NCI-H128 (cell line): Measurements from ENCODE around the gene PPP6R3.
A peak's percentile ranks its signal among the peaks of the same experiment; 100 is the strongest.

Source experiments
- DNase-seq: peaks from one replicate; lab custom pipeline; 2025; ENCODE audit not compliant: unreplicated experiment; lab: John Stamatoyannopoulos, UW

Gene PPP6R3

DNA sequence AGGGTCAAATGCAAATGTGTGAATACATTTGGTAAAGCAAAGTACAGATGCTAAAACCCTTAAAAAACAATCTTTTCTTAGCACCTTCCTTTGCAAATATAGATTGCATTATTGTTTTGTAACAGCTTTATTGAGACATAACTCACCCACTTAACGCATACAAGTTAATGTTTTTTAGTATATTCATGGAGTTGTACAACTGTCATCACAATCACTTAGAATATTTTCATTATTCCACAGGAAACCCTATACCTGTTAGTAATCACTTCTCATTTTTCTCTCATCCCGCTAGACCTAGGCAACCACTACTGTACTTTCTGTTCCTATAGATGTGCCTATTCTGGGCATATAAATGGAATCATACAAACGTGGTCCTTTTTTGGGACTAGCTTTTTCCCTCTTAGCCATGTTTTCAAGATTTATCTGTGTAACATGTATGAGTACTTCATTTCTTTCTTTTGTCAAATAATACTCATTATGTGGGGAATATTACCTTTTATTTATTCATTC lies 34.7 kb downstream of the PPP6R3 start:
- DNase-seq = no peak

DNA sequence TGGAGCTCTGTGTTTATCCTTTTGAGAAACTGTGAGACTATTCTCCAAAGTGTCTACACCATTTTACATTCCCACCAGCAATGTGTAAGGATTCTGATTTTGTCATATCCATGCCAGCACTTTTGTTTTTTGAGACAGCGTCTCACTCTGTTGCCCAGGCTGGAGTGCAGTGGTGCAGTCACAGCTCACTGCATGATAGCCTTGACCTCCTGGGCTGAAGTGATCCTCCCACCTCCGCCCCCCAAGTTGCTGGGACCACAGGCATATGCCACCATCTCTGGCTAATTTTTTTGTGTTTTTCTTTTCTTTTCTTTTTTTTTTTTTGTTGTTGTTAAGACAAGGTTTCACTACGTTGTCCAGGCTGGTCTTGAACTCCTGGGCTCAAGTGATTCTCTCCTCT lies 35.3 kb downstream of the PPP6R3 start:
- no peak for DNase-seq

DNA sequence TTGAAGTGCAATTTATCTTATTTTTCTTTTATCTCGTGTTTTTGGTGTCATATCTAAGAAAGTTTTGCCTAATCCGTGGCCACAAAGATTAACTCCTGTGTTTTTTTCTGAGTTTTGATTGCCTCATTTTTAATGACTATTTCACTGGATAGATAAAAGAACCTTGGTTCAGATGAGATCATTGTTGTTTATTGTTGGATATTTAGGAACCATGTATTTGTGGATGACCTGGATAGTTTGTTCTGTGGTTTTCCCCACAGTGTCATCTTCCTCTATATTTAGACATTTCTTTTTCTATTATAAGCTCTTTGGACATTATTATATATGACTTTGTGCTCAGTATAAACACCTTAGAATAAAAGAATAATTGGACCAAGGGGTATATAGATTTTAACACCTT lies 37.2 kb downstream of the PPP6R3 start:
- no peak for DNase-seq

DNA sequence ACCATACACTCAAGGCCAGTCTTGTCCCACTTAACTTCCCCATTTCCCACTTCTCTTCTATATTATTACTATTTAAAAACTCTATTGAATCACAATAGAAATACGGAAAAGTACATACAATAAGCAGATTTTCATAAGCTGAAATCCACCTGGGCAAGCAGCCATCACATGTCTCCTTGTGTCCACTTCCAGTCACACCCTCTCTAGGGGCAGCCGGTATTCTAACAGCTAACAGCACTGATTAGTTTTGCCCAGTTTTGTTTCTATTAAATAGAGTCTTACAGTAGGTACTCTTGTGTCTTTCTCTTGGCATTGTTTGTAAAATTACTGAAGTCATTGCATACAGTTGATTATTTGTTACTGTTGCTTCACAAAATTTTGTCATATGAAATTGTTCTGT lies 37.8 kb downstream of the PPP6R3 start:
- no peak for DNase-seq

DNA sequence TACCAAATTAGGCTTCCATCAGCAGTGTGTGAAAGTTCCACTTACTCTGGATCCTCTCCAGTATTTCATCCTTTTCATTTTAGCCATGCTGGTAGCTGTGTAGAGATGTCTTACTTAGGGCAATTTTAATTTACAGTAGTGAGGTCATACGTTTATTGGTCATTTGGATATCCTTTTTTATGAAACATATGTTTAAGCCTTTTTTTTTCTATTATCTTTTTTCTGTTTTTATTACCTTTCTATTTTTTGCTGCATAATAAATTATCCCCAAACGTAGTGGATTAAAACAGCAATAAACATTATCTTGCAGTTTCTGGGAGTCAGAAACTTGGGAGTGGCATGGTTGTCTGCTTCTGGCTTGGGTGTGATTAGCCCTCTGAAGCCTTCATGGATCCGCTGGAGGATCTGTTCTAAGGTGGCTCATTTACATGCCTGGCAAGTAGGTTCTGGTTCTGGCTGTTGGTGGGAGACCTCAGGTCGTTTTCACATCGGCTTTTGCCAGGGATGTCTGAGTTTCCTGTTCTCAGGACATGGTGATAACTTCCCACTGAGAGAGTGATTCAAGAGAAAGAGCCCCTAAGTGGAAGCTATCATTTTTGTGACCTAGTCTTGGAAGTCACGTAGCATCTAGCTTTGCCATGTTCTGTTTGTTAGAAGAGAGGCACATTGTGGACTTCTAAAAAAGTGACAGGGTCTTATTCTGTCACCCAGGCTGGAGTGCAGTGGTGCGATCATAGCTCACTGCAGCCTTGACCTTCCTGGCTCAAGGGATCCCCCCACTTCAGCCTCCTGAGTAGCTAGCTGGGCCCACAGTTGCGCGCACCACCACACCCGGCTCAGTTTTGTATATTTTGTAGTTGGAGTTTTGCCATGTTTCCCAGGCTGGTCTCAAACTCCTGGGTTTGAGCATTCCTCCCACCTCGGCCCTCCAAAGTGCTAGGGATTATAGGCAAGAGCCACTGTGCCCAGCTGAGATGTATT lies 38.6 kb downstream of the PPP6R3 start:
- DNase-seq = no peak

DNA sequence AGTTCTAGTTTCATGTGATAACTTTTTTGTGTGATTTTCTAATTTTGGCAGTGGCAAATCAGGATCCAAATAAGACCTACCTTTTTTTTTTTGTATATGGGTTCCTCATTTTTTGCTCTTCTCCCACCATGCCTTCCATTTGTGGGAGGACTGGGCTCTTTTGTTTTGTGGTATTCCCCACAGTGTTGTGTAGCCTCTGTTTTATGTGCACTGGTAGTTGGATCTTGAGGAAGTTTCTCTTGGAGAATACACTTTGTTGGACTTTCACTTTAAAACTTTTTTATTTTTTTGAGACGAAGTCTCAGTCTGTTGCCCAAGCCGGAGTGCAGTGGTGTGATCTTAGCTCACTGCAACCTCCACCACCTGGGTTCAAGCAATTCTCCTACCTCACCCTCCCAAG lies 39.7 kb downstream of the PPP6R3 start:
- no peak for DNase-seq

DNA sequence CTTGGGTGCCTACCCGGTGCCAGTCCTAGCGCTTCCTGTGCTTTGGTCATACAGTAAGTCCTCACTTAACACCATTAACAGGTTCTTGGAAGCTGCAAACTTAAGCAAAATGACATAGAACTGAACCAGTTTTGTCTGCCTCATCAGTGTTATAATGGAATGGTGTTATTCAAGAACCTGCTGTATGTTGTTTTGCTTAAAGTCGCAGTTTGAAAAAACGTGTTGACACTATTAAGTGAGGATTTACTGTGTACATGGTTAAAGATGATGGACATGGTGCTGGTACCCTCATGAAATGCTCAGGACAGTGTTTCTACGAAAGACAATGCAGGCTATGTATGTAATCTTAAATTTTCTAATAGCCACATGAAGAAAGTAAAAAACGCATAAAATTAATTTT lies 41.3 kb downstream of the PPP6R3 start:
- no peak for DNase-seq

DNA sequence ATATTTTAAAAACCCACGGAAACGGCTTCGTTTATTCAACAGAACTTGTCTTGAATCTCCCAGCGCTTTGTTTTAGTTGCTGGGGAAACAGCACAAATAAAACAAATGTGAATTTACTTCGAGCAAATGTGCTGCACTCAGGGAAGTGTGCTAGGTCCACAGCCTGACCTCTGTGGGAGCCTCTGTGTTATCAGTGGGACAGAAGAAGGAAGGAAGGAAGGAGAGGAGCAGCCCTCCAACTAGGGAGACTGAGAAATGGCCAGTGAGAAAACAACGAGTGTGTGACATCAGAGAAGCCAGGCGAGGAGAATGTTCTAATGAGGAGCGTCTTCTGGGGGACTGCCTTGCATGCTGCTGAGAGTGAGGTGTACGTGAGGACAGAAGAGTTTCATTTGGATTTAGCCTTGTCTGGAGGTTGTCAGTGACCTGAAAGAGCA lies 42.7 kb downstream of the PPP6R3 start:
- DNase-seq = no peak

DNA sequence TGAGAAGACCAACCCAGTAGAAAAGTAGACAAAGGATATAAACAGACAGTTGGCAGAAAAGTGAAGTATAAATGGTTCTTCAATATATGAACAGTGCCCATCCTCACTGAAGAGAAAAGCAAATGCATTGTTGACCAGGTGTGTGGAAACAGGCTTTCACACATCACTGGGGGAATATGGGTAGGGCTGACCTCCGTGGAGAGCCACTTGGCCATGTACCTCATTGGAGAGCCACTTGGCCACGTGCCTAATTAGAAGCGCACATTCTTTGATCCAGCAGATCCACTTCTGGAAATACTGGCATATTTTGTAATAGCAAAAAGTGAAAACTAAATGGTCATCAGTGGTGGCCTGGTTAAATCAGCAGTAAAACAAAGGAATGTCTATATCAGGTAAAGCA lies 43.2 kb downstream of the PPP6R3 start:
- DNase-seq = no peak

DNA sequence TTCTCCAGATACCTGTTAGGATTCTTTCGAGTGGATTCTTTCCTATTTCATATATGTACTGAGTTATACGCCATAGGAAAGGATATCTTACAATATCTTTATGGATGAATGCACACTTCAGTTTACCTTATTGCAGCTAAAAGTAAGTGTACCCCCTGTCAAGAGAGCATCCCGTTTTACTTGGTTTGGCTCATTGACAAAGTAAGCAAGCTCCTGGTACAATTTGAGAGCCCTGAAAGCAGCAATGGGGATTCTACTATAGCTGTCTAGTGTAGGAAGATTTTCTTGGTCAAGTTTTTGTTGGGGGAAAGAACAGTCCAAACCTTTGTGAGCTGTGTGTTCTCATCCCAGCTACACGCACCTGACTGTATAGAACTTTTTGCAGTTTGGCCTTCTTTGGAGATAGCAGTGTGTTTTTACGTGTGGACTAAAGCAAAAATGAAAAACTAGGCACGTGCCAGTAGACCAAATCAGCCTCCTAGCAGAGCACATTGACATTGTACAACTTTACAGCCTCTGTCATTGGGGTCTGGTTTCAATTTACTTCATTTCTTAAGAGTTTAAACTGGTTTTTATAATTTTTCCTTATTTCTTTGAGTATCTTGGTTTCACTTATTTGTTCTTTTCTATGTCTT lies 44.0 kb downstream of the PPP6R3 start:
- no peak for DNase-seq

DNA sequence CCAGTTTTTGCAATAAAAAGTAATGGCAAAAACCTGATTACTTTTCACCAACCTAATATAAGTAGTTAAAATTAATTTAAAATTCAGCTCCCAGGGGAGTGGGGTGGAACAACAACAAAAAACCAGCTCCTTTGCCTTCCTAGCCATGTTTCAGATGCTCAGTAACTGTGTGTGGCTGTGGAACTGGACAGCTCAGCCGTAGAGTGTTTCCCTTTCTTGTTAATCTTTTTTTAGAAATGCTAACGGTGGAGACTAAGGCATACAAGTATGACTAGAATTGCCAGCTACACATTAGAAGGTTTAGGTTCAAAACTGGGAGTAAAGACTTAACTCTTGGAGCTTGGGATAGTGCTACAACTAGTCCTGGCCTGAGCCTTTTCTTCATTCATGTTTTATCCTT lies 45.0 kb downstream of the PPP6R3 start:
- DNase-seq = no peak

DNA sequence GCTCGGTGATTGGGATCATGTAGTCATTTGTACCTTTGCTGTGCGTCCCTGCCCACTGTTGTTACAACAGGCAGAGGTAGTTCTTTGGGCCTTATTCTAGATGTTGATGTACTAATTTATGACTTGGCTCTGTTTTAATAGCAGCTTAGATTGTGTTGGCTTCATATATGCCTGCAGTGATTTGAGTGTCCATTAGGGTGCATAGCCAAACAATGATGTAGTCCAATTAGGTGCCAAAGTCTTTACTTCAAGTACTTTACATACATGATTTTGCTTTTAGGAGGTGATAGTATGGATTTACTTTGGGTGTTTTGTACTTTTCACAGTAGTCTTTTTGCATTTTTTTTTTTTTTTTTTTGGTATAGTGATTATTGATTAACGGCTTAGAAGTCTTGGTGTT lies 46.4 kb downstream of the PPP6R3 start:
- peak; percentile 50 for DNase-seq

DNA sequence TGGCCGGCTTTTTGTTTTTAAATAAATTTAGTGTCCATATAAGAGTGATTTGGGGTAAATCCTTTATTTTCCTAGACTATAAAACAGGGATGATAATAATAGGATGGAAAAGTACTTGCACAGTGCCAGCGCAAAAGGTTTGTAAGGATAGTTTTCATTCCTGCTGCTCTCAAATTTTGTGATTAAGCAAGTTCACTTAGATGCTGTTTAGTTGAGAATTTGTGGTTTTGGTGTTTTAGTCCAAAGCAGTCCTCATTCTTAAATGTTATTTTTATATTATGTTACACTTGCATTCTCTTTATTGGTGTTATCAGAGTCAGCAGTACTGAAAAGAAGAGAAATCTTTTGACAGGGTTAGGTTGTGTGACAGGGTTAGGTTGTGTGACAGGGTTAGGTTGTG lies 47.9 kb downstream of the PPP6R3 start:
- no peak for DNase-seq

DNA sequence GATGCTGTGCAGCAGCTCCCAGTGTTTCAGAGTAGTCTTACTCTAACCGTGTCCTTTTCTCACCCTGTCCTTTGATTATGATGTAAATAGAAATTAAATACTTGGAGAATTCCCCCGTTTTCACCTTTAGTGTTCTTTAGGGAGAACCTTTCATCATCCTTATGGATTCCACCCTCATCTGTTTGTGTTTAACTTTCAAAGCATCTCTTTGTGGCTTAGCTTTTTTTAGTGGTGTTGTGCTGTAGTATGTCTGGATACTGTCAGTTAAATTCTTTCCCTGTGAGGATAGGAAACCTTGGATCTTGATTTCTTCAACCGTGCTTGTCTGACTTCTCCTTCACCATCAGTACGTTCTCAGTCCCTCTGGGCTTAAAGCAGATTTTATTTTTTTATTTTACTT lies 48.5 kb downstream of the PPP6R3 start:
- DNase-seq = no peak

DNA sequence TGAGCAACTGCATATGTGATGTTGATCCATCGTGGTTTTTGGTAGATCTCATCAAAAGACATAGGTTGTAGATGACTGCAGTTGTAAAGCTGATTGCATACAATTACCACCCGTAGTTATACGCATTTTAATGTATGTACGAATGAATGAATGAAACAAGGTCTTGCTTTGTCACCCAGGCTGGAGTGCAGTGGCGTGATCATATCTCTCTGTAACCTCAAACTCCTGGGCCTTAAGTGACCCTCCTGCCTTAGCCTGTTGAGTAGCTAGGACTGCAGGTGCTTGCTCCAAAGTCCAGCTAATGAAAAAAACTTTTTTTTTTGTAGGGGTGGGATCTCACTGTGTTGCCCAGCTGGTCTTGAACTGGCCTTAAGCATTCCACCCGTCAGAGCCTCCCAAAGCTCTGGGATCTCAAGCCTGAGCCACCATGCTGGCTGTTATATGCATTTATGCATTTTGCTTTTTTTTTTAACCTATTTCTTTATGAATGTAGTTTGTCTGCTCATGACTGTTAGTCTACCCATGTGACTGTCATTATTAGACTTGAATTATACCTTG lies 53.5 kb downstream of the PPP6R3 start:
- DNase-seq = no peak

DNA sequence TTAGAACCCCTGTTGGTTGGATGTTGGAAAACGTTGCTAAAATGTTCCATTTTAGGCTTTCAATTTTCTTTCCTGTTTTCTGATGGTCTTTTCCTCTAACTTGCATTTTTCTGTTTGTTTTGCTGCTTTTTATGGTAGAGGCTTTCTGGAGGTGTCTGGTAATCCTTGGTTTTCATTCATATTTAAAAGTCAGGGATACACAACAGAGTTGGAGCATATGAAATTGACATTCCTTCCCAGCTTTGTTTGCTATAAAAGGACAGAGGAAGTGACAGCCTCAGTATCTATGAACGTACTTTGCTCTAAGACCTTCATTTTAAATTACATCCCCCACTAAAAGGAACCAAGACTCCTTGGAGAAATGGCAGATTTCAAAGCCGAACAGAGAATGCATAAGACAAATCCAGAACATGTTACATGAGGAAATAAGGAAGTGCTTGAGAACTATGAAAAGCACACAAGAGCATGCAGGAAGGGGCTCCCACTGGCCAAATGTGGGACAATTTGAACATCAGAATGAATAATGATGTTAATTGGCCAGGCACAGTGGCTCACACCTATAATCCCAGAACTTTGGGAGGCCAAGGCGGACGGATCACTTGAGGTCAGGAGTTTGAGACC lies 56.7 kb downstream of the PPP6R3 start:
- DNase-seq = no peak

DNA sequence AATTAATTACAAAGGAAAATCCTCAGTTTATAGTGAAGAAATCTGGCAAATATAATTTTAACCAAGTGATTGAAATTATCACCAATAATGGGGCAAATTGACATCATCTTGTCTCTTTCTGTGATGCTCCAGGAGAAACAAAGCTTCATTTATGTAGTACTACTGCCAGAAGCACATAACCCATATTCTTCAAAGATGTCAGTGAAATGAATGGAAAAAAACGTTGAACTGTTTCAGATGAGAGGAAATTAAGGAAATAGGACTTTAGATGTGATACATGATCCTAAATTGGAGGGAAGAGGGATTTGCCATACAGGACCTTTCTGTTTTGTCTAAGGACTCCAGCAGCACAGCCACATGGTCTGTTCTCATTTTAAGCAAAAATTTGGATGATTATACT lies 57.6 kb downstream of the PPP6R3 start:
- DNase-seq = no peak

DNA sequence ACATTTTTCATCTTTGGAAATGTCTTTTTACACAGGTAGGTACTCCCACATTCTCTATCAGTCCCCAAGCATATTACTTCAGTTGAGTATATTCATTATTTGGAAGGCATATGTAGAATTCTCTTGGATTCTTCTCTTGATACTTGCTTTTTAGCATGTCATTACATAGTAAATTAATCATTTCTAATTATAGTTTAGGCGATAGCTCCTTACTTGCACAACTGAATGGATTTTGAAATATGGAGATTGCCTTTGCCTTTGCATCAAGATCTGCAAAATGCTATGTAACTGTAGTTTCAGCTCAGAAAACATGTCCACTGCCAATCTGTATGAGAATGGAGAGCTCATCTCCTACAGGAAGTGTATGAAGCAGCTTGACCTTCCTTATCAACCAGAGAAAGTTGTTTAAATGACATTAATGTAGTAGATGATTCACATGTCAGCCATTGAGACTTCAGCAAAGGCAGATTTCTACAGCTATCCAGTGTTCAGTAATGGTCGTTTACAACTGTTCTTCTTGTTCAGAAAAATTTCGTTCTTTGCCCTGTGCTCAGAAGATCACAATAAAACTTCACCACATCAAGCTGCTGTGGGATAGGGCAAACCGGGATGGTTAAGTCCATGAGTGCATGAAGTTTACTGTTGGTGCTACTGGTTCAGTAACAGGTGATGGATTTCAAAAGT lies 61.6 kb downstream of the PPP6R3 start:
- no peak for DNase-seq

DNA sequence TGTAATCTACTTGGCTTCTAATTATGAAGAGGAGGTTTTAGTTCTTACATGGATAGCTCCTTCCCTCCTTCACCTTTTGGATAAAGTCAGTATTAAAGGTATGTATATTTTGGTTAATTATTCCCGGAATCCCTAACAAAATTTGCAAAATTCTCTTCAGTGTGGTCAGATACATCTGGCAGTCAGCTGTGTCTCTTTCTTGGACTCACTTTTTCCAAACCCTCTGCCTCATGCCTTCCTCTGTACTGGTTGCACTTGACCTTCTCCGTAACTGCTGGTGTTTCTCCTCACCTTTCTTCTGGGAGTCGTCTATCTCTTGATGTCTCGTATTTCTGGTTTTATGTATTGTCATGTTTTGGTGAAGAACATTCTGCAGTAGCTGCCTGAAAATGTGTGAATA lies 62.5 kb downstream of the PPP6R3 start:
- no peak for DNase-seq

DNA sequence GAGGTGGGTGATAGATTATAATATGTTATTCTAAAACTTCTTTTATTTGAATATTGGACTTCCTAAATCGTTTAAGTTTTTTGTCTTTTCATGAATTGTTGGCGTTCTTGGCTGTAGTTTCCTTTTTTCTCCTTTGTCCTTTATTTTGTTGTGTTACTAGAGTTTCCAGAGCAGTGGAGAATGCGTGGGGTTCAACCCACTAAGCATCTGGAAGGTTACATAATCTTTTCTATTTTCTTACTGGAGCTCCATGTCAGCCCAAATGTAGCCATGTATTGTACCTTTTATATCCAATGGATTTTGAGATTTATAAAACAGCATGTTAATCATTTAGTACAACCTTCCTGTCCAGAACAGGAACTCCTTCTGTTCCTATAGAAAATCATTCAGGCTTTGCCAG lies 63.2 kb downstream of the PPP6R3 start:
- DNase-seq = no peak

DNA sequence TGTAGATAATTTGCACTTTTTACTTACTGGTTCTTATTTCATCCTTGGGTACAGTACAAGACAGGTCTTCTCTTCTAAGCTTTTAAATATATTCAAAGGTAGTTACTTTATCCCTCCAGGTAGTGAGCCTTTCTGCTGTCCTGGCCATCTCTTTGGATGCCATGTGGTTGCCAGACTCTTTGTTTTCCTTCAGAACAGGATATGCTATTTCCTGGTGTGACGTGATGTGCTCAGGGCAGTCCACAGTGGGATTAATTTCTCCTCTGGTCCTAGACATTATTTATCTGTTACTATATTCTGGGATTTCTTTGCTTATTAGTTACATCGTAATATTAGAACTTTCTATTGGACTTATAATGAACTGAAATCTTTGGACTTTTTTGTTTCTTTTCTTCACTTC lies 63.7 kb downstream of the PPP6R3 start:
- no peak for DNase-seq
